GOT3 (cell line): ENCODE results near the gene PRRT1.
"Not testable (repeated sequence)": the region's sequence is repeated elsewhere in the genome, so short reads cannot be mapped to it uniquely, and the experiment has no call there.

Source experiments
- DNase-seq: peaks from one replicate; lab custom pipeline; 2025; ENCODE audit warnings: mixed read lengths; lab: John Stamatoyannopoulos, UW

PRRT1 gene

GRCh38 chr6:32151181-32151862 lies 417 bp downstream of the PRRT1 start:
- DNase-seq: no peak

- DNase-seq: no peak
These were observed 1.5 kb downstream of the PRRT1 start for GRCh38 chr6:32149932-32150870.

- DNase-seq: no peak
These were observed 2.5 kb downstream of the PRRT1 start for GRCh38 chr6:32149092-32149755.

- no peak for DNase-seq
These were observed 3.2 kb downstream of the PRRT1 start for GRCh38 chr6:32148289-32149091.

- no peak for DNase-seq
These were observed 4.2 kb downstream of the PRRT1 start for GRCh38 chr6:32147401-32148132.

- no peak for DNase-seq
These were observed 5.1 kb downstream of the PRRT1 start for GRCh38 chr6:32146687-32147086.

- DNase-seq: no peak
These were observed 5.5 kb downstream of the PRRT1 start for GRCh38 chr6:32146287-32146686.

- not testable (repeated sequence) for DNase-seq
These were observed 7.5 kb downstream of the PRRT1 start for GRCh38 chr6:32144238-32144637.

GRCh38 chr6:32140420-32141046 lies 11.2 kb downstream of the PRRT1 start:
- DNase-seq: no peak

- no peak for DNase-seq
These were observed 12.1 kb downstream of the PRRT1 start for GRCh38 chr6:32139590-32139989.

GRCh38 chr6:32137454-32137853 lies 14.3 kb downstream of the PRRT1 start:
- no peak for DNase-seq

GRCh38 chr6:32133786-32134185 lies 18.0 kb downstream of the PRRT1 start:
- no peak for DNase-seq

- DNase-seq: no peak
These were observed 19.6 kb downstream of the PRRT1 start for GRCh38 chr6:32132110-32132509.

- DNase-seq: no peak
These were observed 20.2 kb downstream of the PRRT1 start for GRCh38 chr6:32131439-32131948.

GRCh38 chr6:32129297-32130088 lies 22.2 kb downstream of the PRRT1 start:
- no peak for DNase-seq

GRCh38 chr6:32128751-32129296 lies 22.9 kb downstream of the PRRT1 start:
- no peak for DNase-seq

- DNase-seq: peak; percentile 89
These were observed 23.8 kb downstream of the PRRT1 start, which contains the start of gene ATF6B for GRCh38 chr6:32127717-32128592. Gene ATF6B, minus strand, starts transcription at chr6:32128246. Its CDS starts 39 bp downstream, at chr6:32128207.

- DNase-seq: no peak
These were observed 24.4 kb downstream of the PRRT1 start for GRCh38 chr6:32127409-32127716.
